GM23338 (cell line): ENCODE data around the gene CACNA1B.

Experiments
- CREB1 ChIP-seq: fragments of 250-450 bp; sonication (Bioruptor Pico); IDR thresholded peaks from 2 replicates; pipeline ENCODE4 v1.5.0; 2020; ENCODE audit warnings: low read depth, mild to moderate bottlenecking, moderate library complexity
- EZH2 ChIP-seq: fragments of 200-600 bp; sonication (generic); IDR thresholded peaks from one replicate; pipeline ENCODE4 v1.8.0; 2017; ENCODE audit warnings: antibody characterized with exemption, mild to moderate bottlenecking, low read depth; ENCODE audit not compliant: unreplicated experiment
- EZH2phosphoT487 ChIP-seq: fragments of 200-600 bp; sonication (generic); IDR thresholded peaks from one replicate; pipeline ENCODE4 v1.8.1; 2018; ENCODE audit warnings: antibody characterized with exemption; ENCODE audit not compliant: unreplicated experiment
- JUNB ChIP-seq: IDR thresholded peaks from one replicate; pipeline ENCODE4 v1.6.1; 2016; ENCODE audit warnings: antibody characterized with exemption; ENCODE audit not compliant: unreplicated experiment
- NANOG ChIP-seq: IDR thresholded peaks from 2 replicates; pipeline ENCODE4 v1.6.1; 2016; ENCODE audit warnings: antibody characterized with exemption, borderline replicate concordance
- POLR2AphosphoS5 ChIP-seq: IDR thresholded peaks from 2 replicates; pipeline ENCODE4 v1.6.1; 2016; ENCODE audit warnings: antibody characterized with exemption, low read depth
- STAT1 ChIP-seq: IDR thresholded peaks from one replicate; pipeline ENCODE4 v1.6.1; 2016; ENCODE audit warnings: antibody characterized with exemption; ENCODE audit not compliant: unreplicated experiment
- ZNF114 ChIP-seq: fragments of 250-450 bp; sonication (Bioruptor Pico); IDR thresholded peaks from 2 replicates; pipeline ENCODE4 v1.5.0; 2020; ENCODE audit warnings: mild to moderate bottlenecking, moderate library complexity
- ZNF331 ChIP-seq: fragments of 250-450 bp; sonication (Bioruptor Pico); IDR thresholded peaks from 2 replicates; pipeline ENCODE4 v1.5.0; 2020; ENCODE audit warnings: low read depth, mild to moderate bottlenecking, moderate library complexity
- TF ChIP-seq, protein P1 (sequence below), 2 experiments: fragments of 200-600 bp in 1 of 2; sonication (generic) in 1 of 2; conservative IDR thresholded peaks; 2 replicates each; pipeline versions ENCODE4 v1.5.1 to v1.6.1; 2016 to 2017; ENCODE audit warnings: antibody characterized with exemption in 2 of 2, low read depth in 2 of 2, mild to moderate bottlenecking in 2 of 2, moderate library complexity in 1 of 2
- TF ChIP-seq, protein P2 (sequence below): IDR thresholded peaks from one replicate; pipeline ENCODE4 v1.6.1; 2018; ENCODE audit warnings: antibody characterized with exemption; ENCODE audit not compliant: unreplicated experiment

DNA sequence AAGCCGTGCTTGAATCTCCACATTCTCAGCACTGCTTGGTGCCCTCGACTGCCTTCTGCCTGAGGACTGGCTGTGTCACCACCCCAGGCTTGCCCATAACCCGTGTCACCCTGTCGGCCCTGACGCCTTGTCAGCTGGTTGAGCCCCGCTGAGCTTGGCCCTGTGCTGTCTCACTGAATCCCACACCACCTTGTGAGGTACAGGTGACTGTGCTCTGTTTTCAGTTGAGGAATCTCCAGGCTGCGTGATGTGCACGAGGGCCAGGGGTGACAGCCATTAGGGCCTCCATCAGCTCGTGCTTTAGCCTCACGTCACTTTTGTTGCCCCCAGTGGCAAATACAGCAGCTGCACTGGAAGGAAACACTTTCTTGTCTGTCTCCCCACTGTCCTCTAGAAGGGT, 90.7 kb downstream of the CACNA1B start:
- TF ChIP-seq, protein P1, sequence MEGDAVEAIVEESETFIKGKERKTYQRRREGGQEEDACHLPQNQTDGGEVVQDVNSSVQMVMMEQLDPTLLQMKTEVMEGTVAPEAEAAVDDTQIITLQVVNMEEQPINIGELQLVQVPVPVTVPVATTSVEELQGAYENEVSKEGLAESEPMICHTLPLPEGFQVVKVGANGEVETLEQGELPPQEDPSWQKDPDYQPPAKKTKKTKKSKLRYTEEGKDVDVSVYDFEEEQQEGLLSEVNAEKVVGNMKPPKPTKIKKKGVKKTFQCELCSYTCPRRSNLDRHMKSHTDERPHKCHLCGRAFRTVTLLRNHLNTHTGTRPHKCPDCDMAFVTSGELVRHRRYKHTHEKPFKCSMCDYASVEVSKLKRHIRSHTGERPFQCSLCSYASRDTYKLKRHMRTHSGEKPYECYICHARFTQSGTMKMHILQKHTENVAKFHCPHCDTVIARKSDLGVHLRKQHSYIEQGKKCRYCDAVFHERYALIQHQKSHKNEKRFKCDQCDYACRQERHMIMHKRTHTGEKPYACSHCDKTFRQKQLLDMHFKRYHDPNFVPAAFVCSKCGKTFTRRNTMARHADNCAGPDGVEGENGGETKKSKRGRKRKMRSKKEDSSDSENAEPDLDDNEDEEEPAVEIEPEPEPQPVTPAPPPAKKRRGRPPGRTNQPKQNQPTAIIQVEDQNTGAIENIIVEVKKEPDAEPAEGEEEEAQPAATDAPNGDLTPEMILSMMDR (conservative IDR thresholded peaks at IDR 0.05; ENCODE audit: low read depth in 2 of 2) = peak; percentile 34 to 43
- TF ChIP-seq POLR2AphosphoS5 = no peak
- TF ChIP-seq, protein P2, sequence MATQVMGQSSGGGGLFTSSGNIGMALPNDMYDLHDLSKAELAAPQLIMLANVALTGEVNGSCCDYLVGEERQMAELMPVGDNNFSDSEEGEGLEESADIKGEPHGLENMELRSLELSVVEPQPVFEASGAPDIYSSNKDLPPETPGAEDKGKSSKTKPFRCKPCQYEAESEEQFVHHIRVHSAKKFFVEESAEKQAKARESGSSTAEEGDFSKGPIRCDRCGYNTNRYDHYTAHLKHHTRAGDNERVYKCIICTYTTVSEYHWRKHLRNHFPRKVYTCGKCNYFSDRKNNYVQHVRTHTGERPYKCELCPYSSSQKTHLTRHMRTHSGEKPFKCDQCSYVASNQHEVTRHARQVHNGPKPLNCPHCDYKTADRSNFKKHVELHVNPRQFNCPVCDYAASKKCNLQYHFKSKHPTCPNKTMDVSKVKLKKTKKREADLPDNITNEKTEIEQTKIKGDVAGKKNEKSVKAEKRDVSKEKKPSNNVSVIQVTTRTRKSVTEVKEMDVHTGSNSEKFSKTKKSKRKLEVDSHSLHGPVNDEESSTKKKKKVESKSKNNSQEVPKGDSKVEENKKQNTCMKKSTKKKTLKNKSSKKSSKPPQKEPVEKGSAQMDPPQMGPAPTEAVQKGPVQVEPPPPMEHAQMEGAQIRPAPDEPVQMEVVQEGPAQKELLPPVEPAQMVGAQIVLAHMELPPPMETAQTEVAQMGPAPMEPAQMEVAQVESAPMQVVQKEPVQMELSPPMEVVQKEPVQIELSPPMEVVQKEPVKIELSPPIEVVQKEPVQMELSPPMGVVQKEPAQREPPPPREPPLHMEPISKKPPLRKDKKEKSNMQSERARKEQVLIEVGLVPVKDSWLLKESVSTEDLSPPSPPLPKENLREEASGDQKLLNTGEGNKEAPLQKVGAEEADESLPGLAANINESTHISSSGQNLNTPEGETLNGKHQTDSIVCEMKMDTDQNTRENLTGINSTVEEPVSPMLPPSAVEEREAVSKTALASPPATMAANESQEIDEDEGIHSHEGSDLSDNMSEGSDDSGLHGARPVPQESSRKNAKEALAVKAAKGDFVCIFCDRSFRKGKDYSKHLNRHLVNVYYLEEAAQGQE = no peak
- TF ChIP-seq EZH2 = no peak
- no peak for TF ChIP-seq CREB1 (CRISPR knock-in tag)
- no peak for TF ChIP-seq ZNF331 (CRISPR knock-in tag)
- no peak for TF ChIP-seq JUNB
- no peak for TF ChIP-seq NANOG
- no peak for TF ChIP-seq EZH2phosphoT487
- no peak for TF ChIP-seq STAT1
- TF ChIP-seq ZNF114 (CRISPR knock-in tag) = no peak
